ENCODE measurements around the gene ORMDL3. TPM values are rescaled to one million over a fixed set of nuclear protein-coding genes. Genes with fewer than 3 reads are reported as not detected.
"Not testable (repeated sequence)": the region's sequence is repeated elsewhere in the genome, so short reads cannot be mapped to it uniquely, and the experiment has no call there.

ORMDL3 gene
- total and polyA plus RNA-seq, 4 donors = 38.6 to 76.7 (median 63.9) TPM

DNA sequence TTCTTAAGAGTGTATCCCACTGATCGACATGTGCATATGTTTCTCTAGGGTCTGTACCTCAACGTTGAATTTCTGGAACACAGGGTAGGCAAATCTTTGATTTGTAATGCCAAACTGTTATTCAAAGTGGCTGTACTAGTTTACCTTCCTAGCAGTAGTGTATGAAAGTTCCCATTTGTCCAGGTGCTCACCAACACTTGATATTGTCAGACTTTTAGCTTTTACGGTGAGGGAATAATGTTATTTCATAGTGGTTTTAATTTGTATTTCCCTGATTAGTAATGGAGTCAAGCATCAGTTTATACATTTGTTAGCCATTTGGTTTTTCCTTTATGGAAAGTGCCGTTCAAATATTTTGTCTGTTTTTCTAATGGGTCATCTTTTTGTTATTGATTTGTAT is 29.3 kb downstream of the ORMDL3 start:
- Histone ChIP-seq H3K27me3 (ENCODE audit: control insufficient read depth in 3 of 3, insufficient read depth in 3 of 3, low read length in 2 of 3) (no peaks in the 10 kb centered on the region), H3K9me3 (ENCODE audit: control insufficient read depth in 4 of 4, insufficient read depth in 3 of 4, low read length in 3 of 4) (no peaks in the 10 kb centered on the region), H3K4me3 (no peak overlapping the region), H3K4me1 (ENCODE audit: control insufficient read depth in 5 of 5, insufficient read depth in 5 of 5, low read length in 5 of 5) (no peaks in the 10 kb centered on the region), H3K9ac (ENCODE audit: insufficient read depth in 1 of 2, low read length in 2 of 2) (no peak overlapping the region), H3K27ac (ENCODE audit: low read depth in 1 of 2, low read length in 1 of 2) (no peak overlapping the region), H3K36me3 (ENCODE audit: control insufficient read depth in 4 of 4, insufficient read depth in 4 of 4, low read length in 4 of 4) (no peaks in the 10 kb centered on the region)
- TF ChIP-seq, protein P1, sequence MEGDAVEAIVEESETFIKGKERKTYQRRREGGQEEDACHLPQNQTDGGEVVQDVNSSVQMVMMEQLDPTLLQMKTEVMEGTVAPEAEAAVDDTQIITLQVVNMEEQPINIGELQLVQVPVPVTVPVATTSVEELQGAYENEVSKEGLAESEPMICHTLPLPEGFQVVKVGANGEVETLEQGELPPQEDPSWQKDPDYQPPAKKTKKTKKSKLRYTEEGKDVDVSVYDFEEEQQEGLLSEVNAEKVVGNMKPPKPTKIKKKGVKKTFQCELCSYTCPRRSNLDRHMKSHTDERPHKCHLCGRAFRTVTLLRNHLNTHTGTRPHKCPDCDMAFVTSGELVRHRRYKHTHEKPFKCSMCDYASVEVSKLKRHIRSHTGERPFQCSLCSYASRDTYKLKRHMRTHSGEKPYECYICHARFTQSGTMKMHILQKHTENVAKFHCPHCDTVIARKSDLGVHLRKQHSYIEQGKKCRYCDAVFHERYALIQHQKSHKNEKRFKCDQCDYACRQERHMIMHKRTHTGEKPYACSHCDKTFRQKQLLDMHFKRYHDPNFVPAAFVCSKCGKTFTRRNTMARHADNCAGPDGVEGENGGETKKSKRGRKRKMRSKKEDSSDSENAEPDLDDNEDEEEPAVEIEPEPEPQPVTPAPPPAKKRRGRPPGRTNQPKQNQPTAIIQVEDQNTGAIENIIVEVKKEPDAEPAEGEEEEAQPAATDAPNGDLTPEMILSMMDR (IDR thresholded peaks at IDR 0.05; ENCODE audit: control extremely low read depth, extremely low read depth) = no peak
- 94 to 96% methylated on average over 4 of the region's 4 CpGs for WGBS, 2 donors
- no peak for DNase-seq
- no peak for ATAC-seq (ENCODE audit: insufficient read depth, low FRiP score)

GRCh38 chr17:39894681-39895376 is 32.6 kb downstream of the ORMDL3 start:
- Histone ChIP-seq H3K4me3 (no peak overlapping the region), H3K27me3 (ENCODE audit: control insufficient read depth in 3 of 3, insufficient read depth in 3 of 3, low read length in 2 of 3) (no peaks in the 10 kb centered on the region), H3K27ac (ENCODE audit: low read depth in 1 of 2, low read length in 1 of 2) (no peak overlapping the region), H3K9me3 (ENCODE audit: control insufficient read depth in 4 of 4, insufficient read depth in 3 of 4, low read length in 3 of 4) (no peaks in the 10 kb centered on the region), H3K36me3 (ENCODE audit: control insufficient read depth in 4 of 4, insufficient read depth in 4 of 4, low read length in 4 of 4) (no peaks in the 10 kb centered on the region), H3K4me1 (ENCODE audit: control insufficient read depth in 5 of 5, insufficient read depth in 5 of 5, low read length in 5 of 5) (no peaks in the 10 kb centered on the region), H3K9ac (ENCODE audit: insufficient read depth in 1 of 2, low read length in 2 of 2) (no peak overlapping the region)
- TF ChIP-seq, protein P1 (IDR thresholded peaks at IDR 0.05; ENCODE audit: control extremely low read depth, extremely low read depth) = no peak
- no peak for ATAC-seq (ENCODE audit: insufficient read depth, low FRiP score)
- 23 to 32% methylated on average over 3 of the region's 3 CpGs for WGBS, 2 donors
- no peak for DNase-seq

DNA sequence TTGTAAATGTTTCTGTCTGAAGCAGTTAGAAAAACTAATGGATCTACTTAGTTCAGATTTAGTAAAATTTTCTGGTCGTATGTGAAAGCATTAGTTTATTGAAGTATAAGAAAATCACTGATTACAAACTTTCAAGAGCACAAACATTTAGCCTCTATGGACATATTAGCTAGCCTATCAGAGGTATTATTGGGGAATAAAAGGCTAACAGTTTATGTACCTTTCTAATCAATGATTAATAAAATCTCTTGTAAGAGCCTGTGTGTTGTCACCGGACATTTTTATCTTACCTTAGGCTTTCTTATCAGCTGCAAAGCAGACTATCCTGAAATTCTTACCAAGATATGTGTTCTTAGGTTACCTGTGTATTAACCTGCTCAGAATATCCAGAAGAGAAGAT is 38.2 kb downstream of the ORMDL3 start:
- DNase-seq (no peak), ATAC-seq (ENCODE audit: insufficient read depth, low FRiP score) (no peak)
- Histone ChIP-seq H3K27ac (ENCODE audit: low read depth in 1 of 2, low read length in 1 of 2) (no peak overlapping the region), H3K36me3 (ENCODE audit: control insufficient read depth in 4 of 4, insufficient read depth in 4 of 4, low read length in 4 of 4) (no peaks in the 10 kb centered on the region), H3K27me3 (ENCODE audit: control insufficient read depth in 3 of 3, insufficient read depth in 3 of 3, low read length in 2 of 3) (no peaks in the 10 kb centered on the region), H3K4me3 (no peak overlapping the region), H3K9ac (ENCODE audit: insufficient read depth in 1 of 2, low read length in 2 of 2) (no peak overlapping the region), H3K9me3 (ENCODE audit: control insufficient read depth in 4 of 4, insufficient read depth in 3 of 4, low read length in 3 of 4) (no peaks in the 10 kb centered on the region), H3K4me1 (ENCODE audit: control insufficient read depth in 5 of 5, insufficient read depth in 5 of 5, low read length in 5 of 5) (no peaks in the 10 kb centered on the region)
- TF ChIP-seq, protein P1 (IDR thresholded peaks at IDR 0.05; ENCODE audit: control extremely low read depth, extremely low read depth) = no peak
- 43 to 64% methylated on average over 2 of the region's 2 CpGs for WGBS, 2 donors

DNA sequence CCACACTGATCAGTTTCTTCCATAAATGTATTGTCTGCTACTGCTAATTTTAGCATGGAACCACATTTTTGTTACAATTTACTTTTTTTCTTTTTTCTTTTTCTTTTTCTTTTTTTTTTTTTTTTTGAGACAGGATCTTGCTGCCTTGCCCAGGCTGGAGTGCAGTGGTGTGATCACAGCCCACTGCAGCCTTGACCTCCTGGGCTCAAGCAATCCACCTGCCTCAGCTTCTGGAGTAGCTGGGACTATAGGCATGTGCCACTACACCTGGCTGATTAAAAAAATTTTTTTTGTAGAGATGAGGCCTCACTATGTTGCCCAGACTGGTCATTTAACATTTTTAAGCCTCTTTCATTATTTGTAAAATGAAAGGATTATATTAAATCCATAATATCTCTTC is 40.3 kb downstream of the ORMDL3 start:
- Histone ChIP-seq H3K27me3 (ENCODE audit: control insufficient read depth in 3 of 3, insufficient read depth in 3 of 3, low read length in 2 of 3) (no peaks in the 10 kb centered on the region), H3K36me3 (ENCODE audit: control insufficient read depth in 4 of 4, insufficient read depth in 4 of 4, low read length in 4 of 4) (no peaks in the 10 kb centered on the region), H3K9ac (ENCODE audit: insufficient read depth in 1 of 2, low read length in 2 of 2) (no peak overlapping the region), H3K27ac (ENCODE audit: low read depth in 1 of 2, low read length in 1 of 2) (no peak overlapping the region), H3K4me1 (ENCODE audit: control insufficient read depth in 5 of 5, insufficient read depth in 5 of 5, low read length in 5 of 5) (no peaks in the 10 kb centered on the region), H3K9me3 (ENCODE audit: control insufficient read depth in 4 of 4, insufficient read depth in 3 of 4, low read length in 3 of 4) (no peaks in the 10 kb centered on the region), H3K4me3 (no peak overlapping the region)
- TF ChIP-seq, protein P1 (IDR thresholded peaks at IDR 0.05; ENCODE audit: control extremely low read depth, extremely low read depth) = no peak
- no peak for ATAC-seq (ENCODE audit: insufficient read depth, low FRiP score)
- no peak for DNase-seq

GRCh38 chr17:39886102-39886501 is 41.3 kb downstream of the ORMDL3 start:
- not testable (repeated sequence) for ATAC-seq (ENCODE audit: insufficient read depth, low FRiP score); H3K27ac ChIP-seq (ENCODE audit: low read depth in 1 of 2, low read length in 1 of 2); H3K4me3 ChIP-seq; DNase-seq; H3K4me1 ChIP-seq (ENCODE audit: control insufficient read depth in 5 of 5, insufficient read depth in 5 of 5, low read length in 5 of 5); H3K27me3 ChIP-seq (ENCODE audit: control insufficient read depth in 3 of 3, insufficient read depth in 3 of 3, low read length in 2 of 3); H3K9me3 ChIP-seq (ENCODE audit: control insufficient read depth in 4 of 4, insufficient read depth in 3 of 4, low read length in 3 of 4); H3K9ac ChIP-seq (ENCODE audit: insufficient read depth in 1 of 2, low read length in 2 of 2); H3K36me3 ChIP-seq (ENCODE audit: control insufficient read depth in 4 of 4, insufficient read depth in 4 of 4, low read length in 4 of 4)
- 69 to 77% methylated on average over 5 of the region's 5 CpGs for WGBS, 2 donors

Data from lung (tissue), 12 donors.